C1 segment of cervical spinal cord (tissue), 14 donors: ENCODE data around the gene MRPL50.
"Not testable (repeated sequence)": the region's sequence is repeated elsewhere in the genome, so short reads cannot be mapped to it uniquely, and the experiment has no call there.

Experiments
- DNase-seq, 14 donors: peaks; one replicate each; lab custom pipeline; 2025; lab: John Stamatoyannopoulos, UW

Gene MRPL50

DNA sequence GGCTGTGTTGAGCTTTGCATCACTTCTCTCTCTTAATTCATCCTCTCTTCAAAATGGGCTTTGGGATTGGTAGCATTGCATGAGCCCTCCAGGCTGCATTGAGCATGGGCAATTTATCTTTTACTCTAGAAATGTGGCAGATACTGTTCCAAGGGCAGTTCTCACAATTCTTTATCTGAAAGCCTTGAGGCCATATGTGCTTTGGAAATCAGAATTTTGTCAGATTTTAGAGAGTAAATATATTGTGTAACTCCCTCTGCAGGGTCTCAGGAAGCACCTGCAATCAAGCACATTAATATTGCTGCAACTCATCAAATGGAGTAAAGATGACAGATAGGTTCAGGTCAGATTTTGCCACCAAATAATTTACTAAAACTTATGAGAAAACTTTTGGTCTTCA lies 19.6 kb upstream of the MRPL50 start:
- DNase-seq = no peak

DNA sequence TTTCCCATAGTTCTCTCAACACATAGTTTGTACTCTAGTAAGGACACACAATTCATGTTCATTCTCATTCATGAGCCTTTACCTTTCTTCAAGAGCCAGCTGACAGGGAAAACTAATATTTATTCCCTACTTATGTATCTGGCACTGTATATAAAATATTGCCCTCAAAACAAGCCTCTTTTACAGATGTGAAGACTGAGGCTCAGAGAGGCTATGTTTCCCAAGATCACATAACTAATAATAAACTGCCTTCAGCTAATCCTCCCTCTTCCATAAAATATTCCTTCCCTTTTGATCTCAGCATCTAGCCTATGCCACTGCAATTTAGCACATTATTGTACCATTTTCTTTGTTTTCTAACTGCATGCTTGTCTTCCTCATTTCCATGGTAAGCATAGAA lies 19.0 kb upstream of the MRPL50 start:
- DNase-seq = no peak

DNA sequence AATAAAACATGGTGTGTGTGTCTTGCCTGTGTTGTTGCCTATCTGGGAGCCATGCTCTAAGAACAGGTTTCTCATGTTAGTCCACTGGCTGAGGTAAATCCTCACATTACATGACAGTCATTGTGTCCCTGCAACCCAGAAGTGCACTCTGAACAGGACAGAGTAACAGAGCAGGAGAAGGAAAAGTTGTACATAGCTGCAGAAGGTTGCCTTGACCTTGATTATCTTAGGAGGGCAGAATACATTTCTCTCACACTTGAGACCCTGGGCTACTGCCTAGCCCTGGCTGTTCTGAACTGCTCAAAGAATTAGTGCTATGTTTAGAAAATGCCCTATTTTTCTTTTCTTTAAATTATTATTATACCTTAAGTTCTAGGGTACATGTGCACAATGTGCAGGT lies 17.2 kb upstream of the MRPL50 start:
- DNase-seq = no peak

DNA sequence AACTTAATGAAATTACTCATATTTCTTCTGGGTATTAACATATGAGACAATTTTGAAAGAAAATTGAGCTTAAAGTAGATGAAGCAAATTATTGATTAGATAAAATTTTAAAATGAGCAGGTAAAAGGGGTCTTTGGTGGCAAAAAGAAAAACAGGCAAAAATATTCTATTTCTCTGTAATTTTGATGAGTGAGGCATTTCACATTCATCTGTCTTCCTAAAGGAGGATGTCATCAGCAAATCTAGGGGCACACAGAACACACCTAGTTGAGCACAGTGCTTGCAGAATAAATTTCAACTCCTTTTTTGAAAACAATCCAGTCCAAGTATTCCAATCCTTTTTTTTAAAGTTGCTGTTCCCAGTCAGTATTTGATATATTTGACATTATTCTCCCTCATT lies 16.4 kb upstream of the MRPL50 start:
- DNase-seq = no peak

DNA sequence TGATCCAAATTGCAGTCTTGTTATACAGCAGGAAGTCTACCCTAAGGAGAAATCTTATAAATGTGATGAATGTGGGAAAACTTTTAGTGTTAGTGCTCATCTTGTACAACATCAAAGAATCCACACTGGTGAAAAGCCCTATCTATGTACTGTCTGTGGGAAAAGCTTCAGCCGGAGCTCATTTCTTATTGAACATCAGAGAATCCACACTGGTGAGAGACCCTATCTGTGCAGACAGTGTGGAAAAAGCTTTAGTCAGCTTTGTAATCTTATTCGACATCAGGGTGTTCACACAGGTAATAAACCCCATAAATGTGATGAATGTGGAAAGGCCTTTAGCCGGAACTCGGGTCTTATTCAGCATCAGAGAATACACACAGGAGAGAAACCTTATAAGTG lies 10.7 kb upstream of the MRPL50 start:
- DNase-seq = no peak

DNA sequence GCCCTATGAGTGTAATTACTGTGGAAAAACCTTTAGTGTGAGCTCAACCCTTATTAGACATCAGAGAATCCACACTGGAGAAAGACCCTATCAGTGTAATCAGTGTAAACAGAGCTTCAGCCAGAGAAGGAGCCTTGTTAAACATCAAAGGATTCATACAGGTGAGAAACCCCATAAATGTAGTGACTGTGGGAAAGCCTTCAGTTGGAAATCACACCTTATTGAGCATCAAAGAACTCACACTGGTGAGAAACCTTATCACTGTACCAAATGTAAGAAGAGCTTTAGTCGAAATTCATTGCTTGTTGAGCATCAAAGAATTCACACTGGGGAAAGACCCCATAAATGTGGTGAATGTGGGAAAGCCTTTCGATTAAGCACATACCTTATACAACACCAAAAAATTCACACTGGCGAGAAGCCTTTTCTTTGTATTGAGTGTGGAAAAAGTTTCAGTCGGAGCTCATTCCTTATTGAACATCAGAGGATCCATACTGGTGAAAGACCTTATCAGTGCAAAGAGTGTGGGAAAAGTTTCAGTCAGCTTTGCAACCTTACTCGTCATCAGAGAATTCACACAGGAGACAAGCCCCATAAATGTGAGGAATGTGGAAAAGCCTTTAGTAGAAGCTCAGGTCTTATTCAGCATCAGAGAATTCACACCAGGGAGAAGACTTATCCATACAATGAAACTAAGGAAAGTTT lies 10.1 kb upstream of the MRPL50 start:
- no peak for DNase-seq

DNA sequence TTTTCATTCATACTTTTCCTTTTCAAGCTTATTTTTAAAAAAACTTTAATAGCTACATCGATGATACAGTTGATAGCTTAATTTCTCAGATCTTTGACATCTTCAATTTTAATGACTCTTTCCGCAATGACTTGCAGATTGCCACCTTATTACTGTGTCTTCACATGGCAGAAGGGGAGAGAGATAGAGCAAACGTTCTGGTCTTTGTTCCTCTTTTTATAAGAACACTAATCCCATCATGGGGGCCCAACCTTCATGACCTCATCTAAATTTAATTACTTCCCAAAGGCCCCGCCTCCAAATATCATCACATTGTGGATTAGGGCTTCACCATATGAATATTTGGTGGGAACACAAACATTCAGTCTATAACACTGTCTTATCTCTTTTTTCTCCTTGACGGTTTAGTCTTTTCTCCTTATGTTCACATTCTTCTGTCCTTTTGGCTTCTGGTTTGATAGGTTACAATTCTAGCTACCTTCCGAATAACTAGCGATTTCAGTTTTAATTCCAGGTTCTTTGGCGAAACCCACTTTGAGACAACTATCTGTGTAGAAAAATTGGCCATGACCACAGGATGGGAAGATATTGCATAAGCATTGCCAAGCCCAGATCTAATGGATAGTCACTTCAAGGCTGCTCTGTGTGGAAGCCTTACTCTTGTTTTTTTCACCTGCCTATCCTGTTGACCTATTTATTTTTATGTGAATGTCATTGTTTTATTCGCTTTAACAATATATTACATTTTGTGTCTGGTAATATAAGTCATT lies 5.3 kb upstream of the MRPL50 start:
- no peak for DNase-seq

DNA sequence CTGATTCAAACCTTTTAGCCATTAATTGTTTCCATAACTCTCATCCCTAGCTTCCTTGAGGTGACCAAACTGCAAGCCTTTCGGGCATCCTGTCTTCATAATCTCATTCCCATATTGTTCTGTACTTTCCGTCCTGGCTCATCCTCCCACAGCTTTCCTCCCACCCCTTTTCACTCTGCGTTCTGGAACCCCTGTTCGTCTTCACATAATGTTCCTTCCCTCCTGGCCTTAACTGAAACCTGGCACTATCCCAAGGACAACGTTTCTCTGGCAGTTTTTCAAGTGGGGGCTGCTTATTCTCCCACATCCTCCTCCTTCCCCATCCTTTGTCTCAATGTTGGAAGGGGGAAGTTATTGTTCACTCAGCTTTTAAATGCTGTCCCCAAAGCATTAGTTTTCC lies 1.7 kb upstream of the MRPL50 start:
- DNase-seq = peak in 1 of 14 donors; percentile 1

DNA sequence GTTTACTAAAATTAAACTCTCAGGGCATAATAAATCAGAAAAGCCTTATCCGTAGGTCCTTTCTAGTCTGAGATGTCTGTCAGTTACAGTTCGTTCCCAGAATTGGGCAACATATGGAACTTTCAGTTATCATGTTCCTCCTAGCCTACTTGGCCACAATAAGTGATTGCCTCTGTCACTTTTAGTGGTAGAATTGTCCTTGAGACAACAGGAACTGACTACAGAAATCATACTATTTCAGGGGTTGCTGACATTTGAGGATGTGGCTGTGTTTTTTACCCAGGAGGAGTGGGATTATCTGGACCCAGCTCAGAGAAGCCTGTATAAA lies 1.2 kb upstream of the MRPL50 start:
- DNase-seq = no peak

DNA sequence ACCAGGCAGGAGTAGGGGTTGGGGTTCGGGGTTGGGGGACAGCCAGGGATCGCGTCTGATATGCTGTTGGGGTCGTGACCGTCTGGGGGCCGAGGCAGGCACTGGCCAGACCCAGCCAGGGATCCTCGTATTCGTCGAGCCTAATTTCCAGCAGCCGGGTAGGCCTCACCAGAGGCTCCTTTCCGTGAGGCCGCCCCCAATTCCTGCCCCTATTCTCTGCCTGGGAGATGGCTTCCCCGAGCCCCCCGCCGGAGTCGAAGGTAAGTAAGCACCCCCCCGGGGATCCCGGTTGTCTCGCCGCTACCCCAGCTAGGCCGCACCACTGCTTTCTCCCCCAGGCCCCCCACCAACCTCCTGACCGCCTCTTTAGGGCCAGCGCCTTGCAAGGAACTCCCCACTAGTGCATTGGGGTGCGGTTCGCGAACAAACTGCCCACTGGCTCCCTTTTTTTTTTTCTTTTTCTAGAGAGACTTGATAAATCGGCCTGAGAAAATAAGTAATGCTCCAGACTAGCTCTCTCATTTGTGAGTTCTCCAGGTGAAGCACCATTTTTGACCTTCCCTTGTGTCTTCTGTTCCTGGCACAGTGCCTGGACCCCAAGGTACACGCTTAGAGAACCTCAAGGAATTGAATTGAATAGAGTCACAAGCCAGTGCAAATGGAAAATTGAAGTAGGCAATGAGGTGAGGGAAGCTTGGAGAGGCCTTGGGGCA lies 668 bp upstream of the MRPL50 start:
- peak in 1 of 14 donors; percentile 34 for DNase-seq

DNA sequence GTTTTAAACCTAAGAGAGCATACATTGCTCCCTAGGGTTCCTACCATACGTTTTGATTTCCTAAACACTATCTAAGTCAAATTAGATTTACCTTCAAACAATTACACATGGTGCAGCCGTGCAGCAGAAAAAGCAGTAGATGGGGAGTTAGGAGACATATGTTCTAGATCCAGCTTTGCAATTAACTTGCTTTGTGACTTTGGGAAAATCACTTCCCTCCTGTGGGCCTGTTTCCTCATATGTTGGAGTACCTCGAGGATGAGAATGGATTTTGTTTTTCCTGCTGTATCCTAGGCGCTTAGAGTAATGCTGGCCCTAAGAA lies 711 bp downstream of the MRPL50 start:
- DNase-seq = no peak

DNA sequence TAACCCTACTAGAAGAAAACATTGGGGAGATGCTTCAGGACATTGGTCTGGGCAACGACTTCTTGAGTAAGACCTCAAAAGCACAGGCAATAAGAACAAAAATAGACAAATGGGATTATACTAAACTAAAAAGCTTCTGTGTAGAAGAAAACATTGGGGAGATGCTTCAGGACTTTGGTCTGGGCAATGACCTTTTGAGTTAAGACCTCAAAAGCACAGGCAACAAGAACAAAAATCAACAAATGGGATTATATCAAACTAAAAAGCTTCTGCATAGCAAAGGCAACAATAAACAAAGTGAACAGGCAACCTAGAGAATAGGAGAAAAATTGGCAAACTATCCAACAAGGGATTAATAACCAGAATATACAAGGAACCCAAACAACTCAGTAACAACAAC lies 3.7 kb downstream of the MRPL50 start:
- no peak for DNase-seq

DNA sequence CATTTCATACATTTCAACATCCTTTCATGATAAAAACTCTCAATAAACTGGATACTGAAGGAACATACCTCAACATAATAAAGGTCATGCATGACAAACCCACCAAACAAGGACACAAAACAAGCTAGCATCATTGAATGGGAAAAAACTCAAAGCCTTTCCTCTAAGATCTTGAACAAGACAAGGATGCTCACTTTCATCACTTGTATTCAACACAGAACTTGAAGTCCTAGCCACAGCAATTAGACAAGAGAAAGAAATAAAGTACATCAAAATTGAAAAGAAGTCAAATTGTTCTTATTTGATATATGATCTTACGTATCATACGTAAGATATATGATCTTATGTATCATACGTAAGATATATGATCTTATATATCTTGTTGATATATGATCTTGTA lies 5.3 kb downstream of the MRPL50 start:
- DNase-seq = no peak

DNA sequence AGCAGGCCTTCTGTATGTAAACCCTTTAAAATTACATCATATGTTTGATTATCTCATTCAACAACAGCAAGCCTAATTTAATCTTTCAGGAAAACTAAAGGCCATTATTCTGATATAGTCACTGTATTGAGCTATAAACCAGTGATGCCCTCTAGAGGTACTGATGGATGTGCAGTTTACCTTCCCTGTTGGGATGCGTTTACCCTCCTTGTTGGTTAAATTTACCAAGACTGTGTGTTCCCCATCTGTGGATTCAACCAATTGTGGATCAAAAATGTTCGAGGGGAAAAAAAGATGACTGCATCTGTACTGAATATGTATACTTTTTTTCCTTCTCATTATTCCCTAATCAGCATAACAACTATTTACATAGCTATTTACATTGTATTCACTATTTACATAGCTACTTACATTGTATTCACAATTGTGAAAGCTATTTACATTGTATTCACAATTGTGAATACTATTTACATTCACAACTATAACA lies 9.9 kb downstream of the MRPL50 start:
- DNase-seq = no peak

DNA sequence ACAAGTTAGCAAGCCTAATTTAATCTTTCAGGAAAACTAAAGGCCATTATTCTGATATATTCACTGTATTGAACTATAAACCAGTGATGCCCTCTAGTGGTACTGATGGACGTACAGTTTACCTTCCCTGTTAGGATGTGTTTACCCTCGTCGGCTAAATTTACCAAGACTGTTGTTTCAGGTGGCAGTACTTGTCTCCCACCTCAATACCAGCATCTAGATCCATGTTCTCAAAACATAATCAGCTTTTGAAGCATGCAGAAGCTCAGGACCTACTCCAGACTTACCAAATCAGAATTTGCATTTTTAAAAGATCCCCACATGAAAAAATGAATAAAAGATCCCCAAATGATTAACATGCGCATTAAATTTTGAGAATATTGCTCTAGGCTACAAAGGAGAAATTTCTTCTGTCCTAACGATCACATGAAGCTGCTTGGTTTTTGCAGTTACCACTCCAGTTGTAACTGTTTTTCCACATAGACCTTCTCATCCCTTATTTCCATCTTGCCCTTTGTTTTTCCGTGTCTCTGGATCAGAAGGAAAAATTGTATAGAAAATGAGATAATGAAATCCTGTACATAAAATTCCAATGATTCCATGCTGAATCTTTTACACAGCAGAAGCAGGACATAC lies 10.4 kb downstream of the MRPL50 start:
- peak in 1 of 14 donors; percentile 20 for DNase-seq

DNA sequence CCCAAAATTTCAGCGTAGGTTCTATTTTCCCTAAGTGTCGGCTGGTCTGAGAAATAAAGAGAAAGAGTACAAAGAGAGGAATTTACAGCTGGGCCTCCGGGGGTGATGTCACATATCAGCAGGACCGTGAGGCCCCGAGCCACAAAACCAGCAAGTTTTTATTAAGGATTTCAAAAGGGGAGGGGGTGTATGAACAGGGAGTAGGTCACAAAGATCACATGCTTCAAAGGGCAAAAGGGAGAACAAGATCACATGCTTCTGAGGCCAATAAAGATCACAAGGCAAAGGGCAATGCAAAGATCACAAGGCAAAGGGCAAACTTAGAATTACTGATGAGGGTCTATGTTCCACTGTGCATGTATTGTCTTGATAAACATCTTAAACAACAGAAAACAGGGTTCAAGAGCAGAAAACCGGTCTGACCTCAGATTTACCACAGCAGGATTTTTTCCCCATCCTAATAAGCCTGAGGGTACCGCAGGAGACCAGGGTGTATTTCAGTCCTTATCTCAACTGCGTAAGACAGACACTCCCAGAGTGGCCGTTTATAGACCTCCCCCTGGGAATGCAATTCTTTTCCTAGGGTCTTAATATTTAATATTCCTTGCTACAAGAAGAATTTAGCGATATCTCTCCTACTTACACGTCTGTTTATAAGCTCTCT lies 13.4 kb downstream of the MRPL50 start, which contains the start of gene BAAT:
Gene BAAT (minus strand): TSS at position 134 of the 664 bp plus-strand sequence. CDS start 13,602 bp downstream, outside the sequence.
- not testable (repeated sequence) for DNase-seq

DNA sequence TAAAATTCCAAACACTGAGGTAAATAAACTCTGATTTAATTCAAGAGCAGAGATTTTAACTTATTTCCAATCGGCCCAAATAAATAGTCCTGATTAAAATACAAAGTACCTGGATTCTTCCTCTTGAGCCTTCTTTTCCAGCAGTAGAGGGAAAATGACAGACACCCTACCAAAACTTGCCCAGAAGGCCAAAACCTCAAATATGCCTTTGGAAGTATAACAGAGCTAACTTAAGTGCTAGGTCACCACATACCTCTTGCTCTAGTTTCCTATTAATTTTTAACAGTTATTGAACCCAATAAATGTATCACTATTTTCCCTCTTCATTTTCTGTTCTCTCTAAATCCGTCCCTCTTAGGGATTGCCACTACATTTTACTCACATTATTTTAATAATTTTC lies 15.1 kb downstream of the MRPL50 start:
- DNase-seq = no peak

DNA sequence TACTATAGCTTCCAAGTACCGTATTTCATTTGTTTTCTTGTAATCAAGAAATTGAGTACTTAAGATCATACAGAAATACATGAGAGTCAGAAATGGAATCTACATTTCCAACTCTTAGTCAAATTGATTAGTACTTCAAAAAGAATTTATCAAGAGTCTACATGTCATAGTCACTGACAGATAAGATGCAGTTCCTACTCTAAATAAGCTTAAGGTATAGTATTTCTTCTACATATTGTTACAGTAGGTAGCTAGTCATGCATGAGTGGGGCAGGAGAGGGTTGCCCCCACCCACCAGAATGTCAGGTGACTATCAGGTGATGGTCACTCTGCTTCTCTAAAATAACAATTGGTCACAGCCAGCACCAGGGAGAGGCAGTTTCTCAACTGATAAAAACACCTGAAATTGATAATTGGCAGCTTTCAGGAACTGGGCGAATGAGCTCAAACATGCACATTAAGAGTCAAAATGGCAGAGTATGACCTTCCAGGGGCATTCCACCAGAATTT lies 16.5 kb downstream of the MRPL50 start:
- DNase-seq = no peak

DNA sequence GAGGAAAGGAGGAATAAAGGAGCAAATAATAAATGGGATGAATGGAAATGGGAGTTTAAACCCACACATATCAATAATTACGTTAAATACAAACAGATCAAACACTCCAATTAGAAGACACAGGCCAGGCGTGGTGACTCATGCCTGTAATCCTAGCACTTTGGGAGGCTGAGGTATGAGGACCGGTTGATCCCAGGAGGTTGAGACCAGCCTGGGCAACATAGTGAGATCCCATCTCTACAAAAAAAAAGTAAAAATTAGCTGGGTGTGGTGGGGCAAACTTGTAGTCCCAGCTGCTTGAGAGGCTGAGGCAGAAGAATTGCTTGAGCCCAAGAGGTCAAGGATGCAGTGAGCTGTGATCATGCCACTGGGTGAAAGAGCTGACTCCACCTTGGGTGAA lies 17.3 kb downstream of the MRPL50 start:
- DNase-seq = no peak

DNA sequence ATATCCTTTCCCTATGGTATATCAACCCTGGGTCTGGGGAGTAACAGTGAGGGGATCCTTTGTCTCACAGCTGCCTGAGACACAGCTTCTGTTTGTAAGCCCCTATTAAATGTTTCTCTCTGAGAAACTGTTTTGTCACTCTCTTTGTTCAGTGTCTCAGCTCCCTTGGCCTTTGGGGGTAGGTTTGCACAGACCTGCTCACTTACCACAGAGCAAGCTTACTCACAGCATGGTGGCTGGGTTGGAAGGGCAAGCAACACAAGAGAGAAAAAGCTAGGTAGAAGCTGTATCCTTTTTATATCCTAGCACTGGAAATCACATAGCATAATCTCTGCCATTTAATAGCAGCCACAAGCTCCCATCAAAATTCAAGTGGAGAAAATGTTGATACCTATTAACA lies 18.1 kb downstream of the MRPL50 start:
- no peak for DNase-seq

DNA sequence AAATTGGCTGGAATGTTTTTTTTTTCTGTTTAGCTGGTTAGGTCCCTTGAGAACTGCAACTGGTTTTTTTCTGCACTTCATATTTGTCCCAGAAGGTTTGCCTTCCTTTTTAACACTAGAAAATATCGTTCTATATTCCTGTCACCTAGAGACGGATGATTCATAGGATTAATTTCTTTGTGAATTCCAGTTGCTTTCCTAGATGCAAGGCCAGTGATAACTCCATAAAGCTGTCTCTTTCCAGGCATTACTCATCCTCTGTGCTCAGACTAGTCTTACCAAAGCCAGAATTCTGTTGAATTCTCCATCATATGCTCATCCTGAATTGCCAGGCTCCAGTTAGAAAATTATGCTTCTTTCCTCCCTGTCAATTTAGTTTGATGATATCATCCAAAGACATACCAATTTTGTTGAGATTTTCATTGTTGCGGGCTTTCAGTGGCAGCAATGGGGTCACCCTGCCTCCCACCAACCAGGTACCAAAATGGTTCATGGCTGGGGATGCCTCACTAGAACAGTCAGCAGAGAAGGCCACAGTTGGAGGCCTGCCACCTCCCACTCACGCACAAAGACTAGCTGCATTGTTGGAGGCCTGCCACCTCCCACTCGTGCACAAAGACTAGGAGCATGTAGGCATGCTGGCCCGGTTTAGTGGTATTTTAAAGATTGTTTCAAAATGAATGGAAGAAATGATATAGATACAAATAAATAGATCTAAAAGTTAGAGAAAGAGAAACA lies 22.1 kb downstream of the MRPL50 start:
- DNase-seq = no peak
